ENCODE results near the gene HAPLN2.

HAPLN2 gene

DNA sequence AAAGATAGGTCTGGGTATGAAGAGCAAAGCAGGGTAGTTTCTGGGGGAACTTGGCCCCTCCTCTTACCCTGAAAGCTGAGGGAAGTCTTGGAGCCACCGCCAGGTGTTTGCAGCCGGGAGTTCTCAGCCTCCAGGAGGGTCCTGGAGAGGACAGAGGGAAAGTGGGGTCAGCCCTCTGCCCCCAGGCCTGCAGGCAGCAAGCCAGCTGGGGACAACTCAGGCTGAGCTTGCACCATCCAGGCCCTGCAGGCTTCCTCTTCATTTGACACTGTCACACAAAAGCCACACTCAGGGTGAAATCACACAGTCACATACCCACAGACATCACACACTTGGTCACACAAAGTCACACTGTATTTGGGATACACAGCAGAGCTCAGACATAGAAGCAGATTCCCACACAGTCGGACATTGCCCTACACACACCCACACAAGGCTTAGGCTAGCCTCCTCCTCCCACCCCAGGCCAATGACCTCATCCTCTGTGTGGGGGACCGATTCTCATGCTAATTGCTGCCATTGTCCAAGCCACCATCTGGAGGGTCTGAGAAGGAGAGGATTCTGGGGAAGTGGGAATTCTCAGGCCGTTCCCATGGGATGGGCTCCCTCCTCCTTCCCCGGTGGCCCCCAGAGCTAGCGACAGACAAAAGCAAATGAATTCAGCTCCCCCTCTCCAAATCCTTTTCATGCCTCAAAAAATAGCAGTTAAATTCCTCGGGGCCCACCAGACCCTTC, 54.3 kb downstream of the HAPLN2 start (continued):
- TF ChIP-seq, protein P1, sequence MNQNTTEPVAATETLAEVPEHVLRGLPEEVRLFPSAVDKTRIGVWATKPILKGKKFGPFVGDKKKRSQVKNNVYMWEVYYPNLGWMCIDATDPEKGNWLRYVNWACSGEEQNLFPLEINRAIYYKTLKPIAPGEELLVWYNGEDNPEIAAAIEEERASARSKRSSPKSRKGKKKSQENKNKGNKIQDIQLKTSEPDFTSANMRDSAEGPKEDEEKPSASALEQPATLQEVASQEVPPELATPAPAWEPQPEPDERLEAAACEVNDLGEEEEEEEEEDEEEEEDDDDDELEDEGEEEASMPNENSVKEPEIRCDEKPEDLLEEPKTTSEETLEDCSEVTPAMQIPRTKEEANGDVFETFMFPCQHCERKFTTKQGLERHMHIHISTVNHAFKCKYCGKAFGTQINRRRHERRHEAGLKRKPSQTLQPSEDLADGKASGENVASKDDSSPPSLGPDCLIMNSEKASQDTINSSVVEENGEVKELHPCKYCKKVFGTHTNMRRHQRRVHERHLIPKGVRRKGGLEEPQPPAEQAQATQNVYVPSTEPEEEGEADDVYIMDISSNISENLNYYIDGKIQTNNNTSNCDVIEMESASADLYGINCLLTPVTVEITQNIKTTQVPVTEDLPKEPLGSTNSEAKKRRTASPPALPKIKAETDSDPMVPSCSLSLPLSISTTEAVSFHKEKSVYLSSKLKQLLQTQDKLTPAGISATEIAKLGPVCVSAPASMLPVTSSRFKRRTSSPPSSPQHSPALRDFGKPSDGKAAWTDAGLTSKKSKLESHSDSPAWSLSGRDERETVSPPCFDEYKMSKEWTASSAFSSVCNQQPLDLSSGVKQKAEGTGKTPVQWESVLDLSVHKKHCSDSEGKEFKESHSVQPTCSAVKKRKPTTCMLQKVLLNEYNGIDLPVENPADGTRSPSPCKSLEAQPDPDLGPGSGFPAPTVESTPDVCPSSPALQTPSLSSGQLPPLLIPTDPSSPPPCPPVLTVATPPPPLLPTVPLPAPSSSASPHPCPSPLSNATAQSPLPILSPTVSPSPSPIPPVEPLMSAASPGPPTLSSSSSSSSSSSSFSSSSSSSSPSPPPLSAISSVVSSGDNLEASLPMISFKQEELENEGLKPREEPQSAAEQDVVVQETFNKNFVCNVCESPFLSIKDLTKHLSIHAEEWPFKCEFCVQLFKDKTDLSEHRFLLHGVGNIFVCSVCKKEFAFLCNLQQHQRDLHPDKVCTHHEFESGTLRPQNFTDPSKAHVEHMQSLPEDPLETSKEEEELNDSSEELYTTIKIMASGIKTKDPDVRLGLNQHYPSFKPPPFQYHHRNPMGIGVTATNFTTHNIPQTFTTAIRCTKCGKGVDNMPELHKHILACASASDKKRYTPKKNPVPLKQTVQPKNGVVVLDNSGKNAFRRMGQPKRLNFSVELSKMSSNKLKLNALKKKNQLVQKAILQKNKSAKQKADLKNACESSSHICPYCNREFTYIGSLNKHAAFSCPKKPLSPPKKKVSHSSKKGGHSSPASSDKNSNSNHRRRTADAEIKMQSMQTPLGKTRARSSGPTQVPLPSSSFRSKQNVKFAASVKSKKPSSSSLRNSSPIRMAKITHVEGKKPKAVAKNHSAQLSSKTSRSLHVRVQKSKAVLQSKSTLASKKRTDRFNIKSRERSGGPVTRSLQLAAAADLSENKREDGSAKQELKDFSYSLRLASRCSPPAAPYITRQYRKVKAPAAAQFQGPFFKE (tag by site-specific recombination; IDR thresholded peaks at IDR 0.05; ENCODE audit: borderline replicate concordance): no peak
- 0 out of 2 replicates have a peak, but pooled peaks have one; percentile 20 for TF ChIP-seq ZNF324 (tag by site-specific recombination; IDR thresholded peaks at IDR 0.05)
- no peak for TF ChIP-seq HOXA7 (CRISPR knock-in tag; IDR thresholded peaks at IDR 0.05; ENCODE audit: borderline replicate concordance)
- TF ChIP-seq ZNF747 (tag by site-specific recombination; IDR thresholded peaks at IDR 0.05): no peak
- TF ChIP-seq MEIS1 (CRISPR knock-in tag; IDR thresholded peaks at IDR 0.05; ENCODE audit: borderline replicate concordance): no peak
- TF ChIP-seq ZNF658 (tag by site-specific recombination; IDR thresholded peaks at IDR 0.05): no peak
- 0 out of 2 replicates have a peak, but pooled peaks have one; percentile 55 for TF ChIP-seq ZNF692 (tag by site-specific recombination; IDR thresholded peaks at IDR 0.05)
- TF ChIP-seq HOXC10 (CRISPR knock-in tag; IDR thresholded peaks at IDR 0.05): no peak
- no peak for TF ChIP-seq ZNF514 (tag by site-specific recombination; IDR thresholded peaks at IDR 0.05)
- no peak for TF ChIP-seq YY2 (tag by site-specific recombination; IDR thresholded peaks at IDR 0.05)
- TF ChIP-seq ZNF707 (tag by site-specific recombination; IDR thresholded peaks at IDR 0.05): no peak
- TF ChIP-seq ZNF174 (tag by site-specific recombination; IDR thresholded peaks at IDR 0.05): no peak
- no peak for TF ChIP-seq ZNF37A (tag by site-specific recombination; IDR thresholded peaks at IDR 0.05)
- no peak for TF ChIP-seq ZNF138 (tag by site-specific recombination; IDR thresholded peaks at IDR 0.05; ENCODE audit: borderline replicate concordance)
- TF ChIP-seq ZNF157 (tag by site-specific recombination; IDR thresholded peaks at IDR 0.05): no peak
- no peak for TF ChIP-seq ZNF610 (tag by site-specific recombination; IDR thresholded peaks at IDR 0.05; ENCODE audit: borderline replicate concordance)
- TF ChIP-seq, protein P2, sequence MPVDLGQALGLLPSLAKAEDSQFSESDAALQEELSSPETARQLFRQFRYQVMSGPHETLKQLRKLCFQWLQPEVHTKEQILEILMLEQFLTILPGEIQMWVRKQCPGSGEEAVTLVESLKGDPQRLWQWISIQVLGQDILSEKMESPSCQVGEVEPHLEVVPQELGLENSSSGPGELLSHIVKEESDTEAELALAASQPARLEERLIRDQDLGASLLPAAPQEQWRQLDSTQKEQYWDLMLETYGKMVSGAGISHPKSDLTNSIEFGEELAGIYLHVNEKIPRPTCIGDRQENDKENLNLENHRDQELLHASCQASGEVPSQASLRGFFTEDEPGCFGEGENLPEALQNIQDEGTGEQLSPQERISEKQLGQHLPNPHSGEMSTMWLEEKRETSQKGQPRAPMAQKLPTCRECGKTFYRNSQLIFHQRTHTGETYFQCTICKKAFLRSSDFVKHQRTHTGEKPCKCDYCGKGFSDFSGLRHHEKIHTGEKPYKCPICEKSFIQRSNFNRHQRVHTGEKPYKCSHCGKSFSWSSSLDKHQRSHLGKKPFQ (tag by site-specific recombination; IDR thresholded peaks at IDR 0.05): no peak; the same call in 1 of the 2 replicates
- TF ChIP-seq ZNF544 (tag by site-specific recombination; IDR thresholded peaks at IDR 0.05): no peak
- TF ChIP-seq, protein P3, sequence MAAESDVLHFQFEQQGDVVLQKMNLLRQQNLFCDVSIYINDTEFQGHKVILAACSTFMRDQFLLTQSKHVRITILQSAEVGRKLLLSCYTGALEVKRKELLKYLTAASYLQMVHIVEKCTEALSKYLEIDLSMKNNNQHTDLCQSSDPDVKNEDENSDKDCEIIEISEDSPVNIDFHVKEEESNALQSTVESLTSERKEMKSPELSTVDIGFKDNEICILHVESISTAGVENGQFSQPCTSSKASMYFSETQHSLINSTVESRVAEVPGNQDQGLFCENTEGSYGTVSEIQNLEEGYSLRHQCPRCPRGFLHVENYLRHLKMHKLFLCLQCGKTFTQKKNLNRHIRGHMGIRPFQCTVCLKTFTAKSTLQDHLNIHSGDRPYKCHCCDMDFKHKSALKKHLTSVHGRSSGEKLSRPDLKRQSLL (tag by site-specific recombination; IDR thresholded peaks at IDR 0.05): no peak
- TF ChIP-seq ZNF777 (tag by site-specific recombination; IDR thresholded peaks at IDR 0.05; ENCODE audit: borderline replicate concordance): no peak
- TF ChIP-seq GFI1B (tag by site-specific recombination; IDR thresholded peaks at IDR 0.05): no peak
- no peak for TF ChIP-seq ZNF830 (tag by site-specific recombination; IDR thresholded peaks at IDR 0.05; ENCODE audit: low read depth)
- no peak for TF ChIP-seq ZNF792 (tag by site-specific recombination; IDR thresholded peaks at IDR 0.05)
- peak; percentile 99 for TF ChIP-seq ZFHX2 (tag by site-specific recombination; conservative IDR thresholded peaks at IDR 0.05)
- no peak for TF ChIP-seq OVOL3 (tag by site-specific recombination; IDR thresholded peaks at IDR 0.05)
- no peak for TF ChIP-seq ZNF660 (tag by site-specific recombination; IDR thresholded peaks at IDR 0.05)
- TF ChIP-seq ZNF398 (tag by site-specific recombination; IDR thresholded peaks at IDR 0.05): peak; percentile 76
- TF ChIP-seq ZBTB7A (tag by site-specific recombination; IDR thresholded peaks at IDR 0.05; ENCODE audit: low read depth): no peak
- no peak for TF ChIP-seq ZNF48 (tag by site-specific recombination; IDR thresholded peaks at IDR 0.05)
